AG09309 (cell line): Measurements from ENCODE around the gene EPHA8.

Experiments
- DNase-seq: peaks from one replicate; pipeline ENCODE4 v3.0.0-alpha.2; 2010; ENCODE audit warnings: low read depth
- H3K4me3 ChIP-seq: 2 replicates; pipeline ENCODE4 v1.5.1; 2011; ENCODE audit warnings: mild to moderate bottlenecking, low read depth, low read length, moderate library complexity; ENCODE audit not compliant: control insufficient read depth
- CTCF ChIP-seq: IDR thresholded peaks from 2 replicates; pipeline ENCODE4 v1.5.1; 2011; ENCODE audit warnings: mild to moderate bottlenecking, low read depth, low read length, inconsistent platforms; ENCODE audit not compliant: insufficient read depth, control insufficient read depth; ENCODE audit errors: missing control alignments

Gene EPHA8

GRCh38 chr1:22608361-22608760 lies 45.1 kb downstream of the EPHA8 start:
- TF ChIP-seq CTCF = no peak
- no peak for DNase-seq
- H3K4me3 ChIP-seq = no peak overlapping the region

GRCh38 chr1:22609291-22609690 lies 46.0 kb downstream of the EPHA8 start:
- H3K4me3 ChIP-seq = no peak overlapping the region
- no peak for DNase-seq
- TF ChIP-seq CTCF = no peak

- TF ChIP-seq CTCF = no peak
- no peak overlapping the region for H3K4me3 ChIP-seq
- peak; percentile 4 for DNase-seq
Measured at GRCh38 chr1:22611530-22611947, 48.2 kb downstream of the EPHA8 start.

- TF ChIP-seq CTCF = no peak
- DNase-seq = no peak
- no peak overlapping the region for H3K4me3 ChIP-seq
Measured at GRCh38 chr1:22612671-22613571, 49.6 kb downstream of the EPHA8 start.

GRCh38 chr1:22613572-22613918 lies 50.3 kb downstream of the EPHA8 start:
- TF ChIP-seq CTCF = no peak
- no peak overlapping the region for H3K4me3 ChIP-seq
- no peak for DNase-seq

GRCh38 chr1:22613951-22614350 lies 50.7 kb downstream of the EPHA8 start:
- no peak for DNase-seq

More at GRCh38 chr1:22613951-22614350, 50.7 kb downstream of the EPHA8 start:
- TF ChIP-seq CTCF = no peak
- H3K4me3 ChIP-seq = no peak overlapping the region
